Measurements from ENCODE around the gene ENO2. TPM values are rescaled to one million over a fixed set of nuclear protein-coding genes. Genes with fewer than 3 reads are reported as not detected.

ENO2 gene
- total RNA-seq, 1 experiment from 2014 or later = 33.5 TPM

- TF ChIP-seq SIN3A (IDR thresholded peaks at IDR 0.05; ENCODE audit: borderline replicate concordance, insufficient read depth, low read depth, low read length) = no peak
- no peak for TF ChIP-seq TCF7L2 (IDR thresholded peaks at IDR 0.05; ENCODE audit: low read depth, low read length)
- no peak for TF ChIP-seq CTCF (IDR thresholded peaks at IDR 0.05)
- no peak for TF ChIP-seq REST (IDR thresholded peaks at IDR 0.05; ENCODE audit: insufficient read depth in 1 of 2, low read depth in 2 of 2, low read length in 1 of 2)
- no peak for TF ChIP-seq POLR2AphosphoS5 (IDR thresholded peaks at IDR 0.05; ENCODE audit: low read depth, low read length)
- DNase-seq (ENCODE audit: low read depth, low spot score) (no peak), ATAC-seq (no peak)
- BruUV-seq (replicated peaks) = no TSS peak
- CTCF ChIA-PET = no interaction called here
- intact Hi-C loops (cut with micrococcal nuclease; ENCODE audit: unreplicated experiment) = loop anchor here (10.0 kb wide), 1 partner anchor 167 kb away; no protein-coding TSS in a partner anchor
- Histone ChIP-seq H3K4me3 (ENCODE audit: low read depth in 2 of 2, low read length in 2 of 2) (no peak overlapping the region), H3K4me1 (ENCODE audit: control insufficient read depth, insufficient read depth, low read length) (peaks cover 19% of the 10 kb centered on the region), H3K27ac (ENCODE audit: low read length) (no peak overlapping the region), H3K36me3 (ENCODE audit: control insufficient read depth, insufficient read depth, low read length) (no peaks in the 10 kb centered on the region; the same call in 1 of the 2 replicates), H3K9me3 (ENCODE audit: control insufficient read depth, insufficient read depth, low read depth, low read length) (no peaks in the 10 kb centered on the region), H3K27me3 (ENCODE audit: control insufficient read depth, insufficient read depth, low read length) (no peaks in the 10 kb centered on the region)
- in situ Hi-C loops (cut with HindIII; ENCODE audit: low pct_unique_long_range_greater_than_20kb, low sequenced_read_pairs) = no loop called here
- POLR2A ChIA-PET = interaction anchor here (0.6 kb wide), 1 partner anchor 65 kb away, joined by 6 read pairs; no protein-coding TSS in a partner anchor
These were observed 33.2 kb downstream of the ENO2 start for GRCh38 chr12:6947615-6948014.

GRCh38 chr12:6948873-6949594, 34.7 kb downstream of the ENO2 start:
- ATAC-seq = no peak
- POLR2A ChIA-PET = interaction anchor here (0.7 kb wide), 1 partner anchor 19 kb away, joined by 4 read pairs; no protein-coding TSS in a partner anchor

More at GRCh38 chr12:6948873-6949594, 34.7 kb downstream of the ENO2 start:
- no TSS peak for BruUV-seq (replicated peaks)
- Histone ChIP-seq H3K4me1 (ENCODE audit: control insufficient read depth, insufficient read depth, low read length) (peaks cover 12% of the 10 kb centered on the region), H3K36me3 (ENCODE audit: control insufficient read depth, insufficient read depth, low read length) (no peaks in the 10 kb centered on the region; the same call in 1 of the 2 replicates), H3K9me3 (ENCODE audit: control insufficient read depth, insufficient read depth, low read depth, low read length) (no peaks in the 10 kb centered on the region), H3K4me3 (ENCODE audit: low read depth in 2 of 2, low read length in 2 of 2) (no peak overlapping the region), H3K27ac (ENCODE audit: low read length) (no peak overlapping the region), H3K27me3 (ENCODE audit: control insufficient read depth, insufficient read depth, low read length) (no peaks in the 10 kb centered on the region)
- intact Hi-C loops (cut with micrococcal nuclease; ENCODE audit: unreplicated experiment) = loop anchor here (10.0 kb wide), 1 partner anchor 166 kb away; no protein-coding TSS in a partner anchor
- TF ChIP-seq TCF7L2 (IDR thresholded peaks at IDR 0.05; ENCODE audit: low read depth, low read length) (no peak), POLR2AphosphoS5 (IDR thresholded peaks at IDR 0.05; ENCODE audit: low read depth, low read length) (no peak), REST (IDR thresholded peaks at IDR 0.05; ENCODE audit: insufficient read depth in 1 of 2, low read depth in 2 of 2, low read length in 1 of 2) (no peak), CTCF (IDR thresholded peaks at IDR 0.05) (no peak), SIN3A (IDR thresholded peaks at IDR 0.05; ENCODE audit: borderline replicate concordance, insufficient read depth, low read depth, low read length) (no peak)
- CTCF ChIA-PET = interaction anchor here (0.7 kb wide), 1 partner anchor 16 kb away, joined by 3 read pairs; no protein-coding TSS in a partner anchor
- no peak for DNase-seq (ENCODE audit: low read depth, low spot score)
- in situ Hi-C loops (cut with HindIII; ENCODE audit: low pct_unique_long_range_greater_than_20kb, low sequenced_read_pairs) = no loop called here
